ENCODE measurements around the gene LRRC26. TPM values are rescaled to one million over a fixed set of nuclear protein-coding genes. Genes with fewer than 3 reads are reported as not detected.

Gene LRRC26
- total and polyA plus RNA-seq, 2 donors (not counting 3 experiments of a cell fraction or from before 2014, with no cell fraction given): 0.08 TPM; not detected in 1

- BruUV-seq (replicated peaks): no TSS peak
- FAIRE-seq (no peak), DNase-seq (ENCODE audit: low read depth, low spot score) (no peak)
- dilution Hi-C loops (cut with MboI; ENCODE audit: extremely low pct_ligation_motif_present, low sequenced_read_pairs): no loop called here
- H3K9ac ChIP-seq (replicated peaks; ENCODE audit: extremely low read depth, insufficient read depth, low read length): no peak overlapping the region
- H3K9me3 ChIP-seq (replicated peaks; ENCODE audit: control insufficient read depth, insufficient read depth, low read length): no peaks in the 10 kb centered on the region
- H3K27me3 ChIP-seq (ENCODE audit: control insufficient read depth in 2 of 2, insufficient read depth in 2 of 2, low read length in 2 of 2): peaks cover 5 to 6% of the 10 kb centered on the region in 2 experiments
- H3K79me2 ChIP-seq (ENCODE audit: control insufficient read depth, insufficient read depth, low read length): no peaks in the 10 kb centered on the region
- no peak overlapping the region for H3K4me2 ChIP-seq (ENCODE audit: insufficient read depth, low read length)
- no peaks in the 10 kb centered on the region for H3K9me1 ChIP-seq (replicated peaks; ENCODE audit: control insufficient read depth, extremely low read depth, insufficient read depth, low read length)
- TF ChIP-seq POLR2AphosphoS5 (IDR thresholded peaks at IDR 0.05; ENCODE audit: insufficient read depth, low read depth, low read length): no peak
- TF ChIP-seq FOS (IDR thresholded peaks at IDR 0.05; ENCODE audit: borderline replicate concordance, insufficient read depth, low read length): no peak
- no peak for TF ChIP-seq MAX (IDR thresholded peaks at IDR 0.05; ENCODE audit: insufficient read depth, insufficient read length)
- TF ChIP-seq POLR2A (IDR thresholded peaks at IDR 0.05; ENCODE audit: low read depth, low read length): no peak
- peaks cover 6% of the 10 kb centered on the region for H3K4me1 ChIP-seq (ENCODE audit: control insufficient read depth, extremely low read depth, insufficient read depth, low read length)
- ChIA-PET CTCF (interaction anchor here (0.9 to 3.6 kb wide), 5 partner anchors 12 to 62 kb away, joined by 3 to 26 read pairs (median 3); partner anchors contain the start of gene RNF224), POLR2A (no interaction called here)
- H3K36me3 ChIP-seq (ENCODE audit: control insufficient read depth in 2 of 2, extremely low read depth in 1 of 2, insufficient read depth in 2 of 2, low read length in 2 of 2): peaks cover 0 to 7% of the 10 kb centered on the region in 2 experiments
- H3K27ac ChIP-seq (ENCODE audit: insufficient read depth, low read depth, low read length): no peak overlapping the region
- H4K20me1 ChIP-seq (replicated peaks; ENCODE audit: control insufficient read depth, extremely low read depth, insufficient read depth, low read length): no peaks in the 10 kb centered on the region
- no peak overlapping the region for H2AFZ ChIP-seq (ENCODE audit: low read depth, low read length)
- H3K4me3 ChIP-seq (replicated peaks in 1 of 3; ENCODE audit: insufficient read depth in 1 of 3, low read depth in 1 of 3, low read length in 3 of 3): no peak overlapping the region
- intact Hi-C loops (cut with micrococcal nuclease): loop anchor here (5.0 kb wide), 1 partner anchor 58 kb away; no protein-coding TSS in a partner anchor
These were observed 5.0 kb upstream of the LRRC26 start for GRCh38 chr9:137174722-137175293.

GRCh38 chr9:137173796-137174664 is 4.2 kb upstream of the LRRC26 start:
- Histone ChIP-seq H3K9me1 (replicated peaks; ENCODE audit: control insufficient read depth, extremely low read depth, insufficient read depth, low read length) (no peaks in the 10 kb centered on the region), H3K36me3 (ENCODE audit: control insufficient read depth in 2 of 2, extremely low read depth in 1 of 2, insufficient read depth in 2 of 2, low read length in 2 of 2) (peaks cover 0 to 3% of the 10 kb centered on the region in 2 experiments), H3K4me3 (replicated peaks in 1 of 3; ENCODE audit: insufficient read depth in 1 of 3, low read depth in 1 of 3, low read length in 3 of 3) (no peak overlapping the region), H3K4me1 (ENCODE audit: control insufficient read depth, extremely low read depth, insufficient read depth, low read length) (peaks cover 6% of the 10 kb centered on the region), H3K27me3 (ENCODE audit: control insufficient read depth in 2 of 2, insufficient read depth in 2 of 2, low read length in 2 of 2) (peaks cover 10 to 13% of the 10 kb centered on the region in 2 experiments), H4K20me1 (replicated peaks; ENCODE audit: control insufficient read depth, extremely low read depth, insufficient read depth, low read length) (no peaks in the 10 kb centered on the region), H2AFZ (ENCODE audit: low read depth, low read length) (no peak overlapping the region), H3K9ac (replicated peaks; ENCODE audit: extremely low read depth, insufficient read depth, low read length) (no peak overlapping the region), H3K79me2 (ENCODE audit: control insufficient read depth, insufficient read depth, low read length) (no peaks in the 10 kb centered on the region), H3K27ac (ENCODE audit: insufficient read depth, low read depth, low read length) (no peak overlapping the region), H3K9me3 (replicated peaks; ENCODE audit: control insufficient read depth, insufficient read depth, low read length) (no peaks in the 10 kb centered on the region), H3K4me2 (ENCODE audit: insufficient read depth, low read length) (no peak overlapping the region)
- DNase-seq (ENCODE audit: low read depth, low spot score) (no peak), FAIRE-seq (no peak)
- ChIA-PET POLR2A (no interaction called here), CTCF (interaction anchor here (0.8 to 3.6 kb wide), 3 partner anchors 15 to 63 kb away, joined by 3 to 26 read pairs (median 3); partner anchors contain the start of gene RNF224)
- no TSS peak for BruUV-seq (replicated peaks)
- intact Hi-C loops (cut with micrococcal nuclease) (no loop called here), dilution Hi-C loops (cut with MboI; ENCODE audit: extremely low pct_ligation_motif_present, low sequenced_read_pairs) (no loop called here)
- TF ChIP-seq MYC (IDR thresholded peaks at IDR 0.05; ENCODE audit: low read depth, low read length) (no peak), POLR2AphosphoS5 (IDR thresholded peaks at IDR 0.05; ENCODE audit: insufficient read depth, low read depth, low read length) (no peak), GATA2 (IDR thresholded peaks at IDR 0.05; ENCODE audit: insufficient read depth, insufficient read length, low read depth, low read length) (no peak)

Measured in endothelial cell of umbilical vein (primary cell).